Gastrocnemius medialis (tissue), 4 donors: ENCODE results near the gene MASP1.

Experiments
- POLR2A ChIP-seq, 2 donors: fragments of 450-650 bp; IDR thresholded peaks; one replicate each; pipeline ENCODE4 v1.6.1; 2017; ENCODE audit warnings: antibody characterized with exemption in 2 of 2, mild to moderate bottlenecking in 2 of 2, moderate library complexity in 2 of 2
- TF ChIP-seq, protein P1 (sequence below), 5 experiments: fragments of 450-650 bp in 3 of 5; fragments of 200-600 bp in 2 of 5; sonication (generic) in 2 of 5; IDR thresholded peaks in 4 of 5; conservative IDR thresholded peaks in 1 of 5; 1 replicate in 4 of 5; 2 replicates in 1 of 5; pipeline ENCODE4 v1.5.1; 2016 to 2019; ENCODE audit warnings: antibody characterized with exemption in 5 of 5, mild to moderate bottlenecking in 3 of 5, moderate library complexity in 3 of 5

DNA sequence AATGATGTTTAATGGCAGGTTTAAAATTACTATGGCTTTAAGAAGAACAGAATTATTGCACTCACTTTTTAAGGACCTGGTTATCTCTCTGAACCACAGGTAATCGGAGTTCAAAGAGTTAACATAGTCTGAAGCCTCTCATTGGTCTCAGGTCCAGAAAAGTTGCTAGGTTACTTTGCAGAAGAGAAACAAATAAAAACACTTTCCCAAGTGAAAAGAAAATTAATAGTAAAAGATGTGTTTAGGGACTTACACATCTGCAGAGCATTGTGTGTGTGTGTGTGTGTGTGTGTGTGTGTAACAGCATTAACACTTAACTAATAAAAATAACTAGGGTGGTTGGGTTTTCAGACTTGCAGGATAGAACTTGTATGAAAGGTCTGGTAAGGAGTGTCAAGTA, 1.0 kb downstream of the MASP1 start:
- TF ChIP-seq, protein P1, sequence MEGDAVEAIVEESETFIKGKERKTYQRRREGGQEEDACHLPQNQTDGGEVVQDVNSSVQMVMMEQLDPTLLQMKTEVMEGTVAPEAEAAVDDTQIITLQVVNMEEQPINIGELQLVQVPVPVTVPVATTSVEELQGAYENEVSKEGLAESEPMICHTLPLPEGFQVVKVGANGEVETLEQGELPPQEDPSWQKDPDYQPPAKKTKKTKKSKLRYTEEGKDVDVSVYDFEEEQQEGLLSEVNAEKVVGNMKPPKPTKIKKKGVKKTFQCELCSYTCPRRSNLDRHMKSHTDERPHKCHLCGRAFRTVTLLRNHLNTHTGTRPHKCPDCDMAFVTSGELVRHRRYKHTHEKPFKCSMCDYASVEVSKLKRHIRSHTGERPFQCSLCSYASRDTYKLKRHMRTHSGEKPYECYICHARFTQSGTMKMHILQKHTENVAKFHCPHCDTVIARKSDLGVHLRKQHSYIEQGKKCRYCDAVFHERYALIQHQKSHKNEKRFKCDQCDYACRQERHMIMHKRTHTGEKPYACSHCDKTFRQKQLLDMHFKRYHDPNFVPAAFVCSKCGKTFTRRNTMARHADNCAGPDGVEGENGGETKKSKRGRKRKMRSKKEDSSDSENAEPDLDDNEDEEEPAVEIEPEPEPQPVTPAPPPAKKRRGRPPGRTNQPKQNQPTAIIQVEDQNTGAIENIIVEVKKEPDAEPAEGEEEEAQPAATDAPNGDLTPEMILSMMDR (IDR thresholded peaks at IDR 0.05 in 4 of 5, conservative IDR thresholded peaks at IDR 0.05 in 1 of 5): no peak
- no peak for TF ChIP-seq POLR2A (IDR thresholded peaks at IDR 0.05)
